Subcutaneous abdominal adipose tissue (tissue), 5 donors: ENCODE data around the gene THBS2.

Experiments
- H3K27ac ChIP-seq: one replicate; pipeline ENCODE4 v1.7.0; 2013; ENCODE audit warnings: low read depth, mild to moderate bottlenecking, inconsistent platforms, low read length, moderate library complexity
- H3K27me3 ChIP-seq, 5 donors: one replicate each; pipeline ENCODE4 v1.7.0; 2013; ENCODE audit warnings: low read length in 5 of 5, inconsistent platforms in 1 of 5; ENCODE audit not compliant: control insufficient read depth in 5 of 5, insufficient read depth in 4 of 5
- H3K36me3 ChIP-seq, 5 donors: one replicate each; pipeline ENCODE4 v1.7.0; 2013; ENCODE audit warnings: low read length in 5 of 5; ENCODE audit not compliant: control insufficient read depth in 5 of 5, insufficient read depth in 5 of 5
- H3K4me1 ChIP-seq, 5 donors: one replicate each; pipeline ENCODE4 v1.7.0; 2013; ENCODE audit warnings: low read length in 5 of 5, mild to moderate bottlenecking in 3 of 5, moderate library complexity in 1 of 5; ENCODE audit not compliant: control insufficient read depth in 5 of 5, insufficient read depth in 5 of 5
- H3K4me3 ChIP-seq, 5 donors: one replicate each; pipeline ENCODE4 v1.7.0; 2013; ENCODE audit warnings: low read length in 5 of 5, low read depth in 1 of 5
- H3K9ac ChIP-seq, 5 donors: one replicate each; pipeline ENCODE4 v1.7.0; 2013; ENCODE audit warnings: low read length in 5 of 5, mild to moderate bottlenecking in 4 of 5, moderate library complexity in 3 of 5
- H3K9me3 ChIP-seq, 5 donors: one replicate each; pipeline ENCODE4 v1.7.0; 2013; ENCODE audit warnings: low read length in 5 of 5; ENCODE audit not compliant: control insufficient read depth in 5 of 5
- donor health status: healthy.
- donor health status: healthy.
- donor health status: healthy.
- donor health status: healthy.
- donor health status: healthy.

Gene THBS2

GRCh38 chr6:169251822-169252504 is 1.7 kb downstream of the THBS2 start:
- H3K4me3 ChIP-seq: peak overlapping the region; percentile 29 to 66 (median 55)
- H3K27ac ChIP-seq: peak overlapping the region; percentile 52
- peaks cover 0 to 3% (median 0%) of the 10 kb centered on the region in 5 donors for H3K9me3 ChIP-seq
- no peak overlapping the region for H3K9ac ChIP-seq
- peaks cover 0 to 17% (median 12%) of the 10 kb centered on the region in 5 donors for H3K36me3 ChIP-seq
- H3K4me1 ChIP-seq: peaks cover 0 to 17% (median 15%) of the 10 kb centered on the region in 5 donors
- H3K27me3 ChIP-seq: peaks cover 19 to 51% (median 32%) of the 10 kb centered on the region in 5 donors

GRCh38 chr6:169251371-169251802 is 2.3 kb downstream of the THBS2 start:
- Histone ChIP-seq H3K27ac (peak overlapping the region; percentile 52), H3K27me3 (peaks cover 19 to 51% (median 32%) of the 10 kb centered on the region in 5 donors), H3K4me3 (peak overlapping the region in 4 of 5 donors; percentile 43 to 55 (median 50)), H3K9ac (no peak overlapping the region), H3K4me1 (peaks cover 0 to 17% (median 15%) of the 10 kb centered on the region in 5 donors), H3K36me3 (peaks cover 0 to 17% (median 12%) of the 10 kb centered on the region in 5 donors), H3K9me3 (peaks cover 0 to 3% (median 0%) of the 10 kb centered on the region in 5 donors)

GRCh38 chr6:169250660-169251059 is 3.0 kb downstream of the THBS2 start:
- Histone ChIP-seq H3K9me3 (peaks cover 0 to 3% (median 0%) of the 10 kb centered on the region in 5 donors), H3K27ac (no peak overlapping the region), H3K9ac (no peak overlapping the region), H3K36me3 (peaks cover 0 to 17% (median 12%) of the 10 kb centered on the region in 5 donors), H3K4me3 (no peak overlapping the region), H3K27me3 (peaks cover 19 to 51% (median 32%) of the 10 kb centered on the region in 5 donors), H3K4me1 (peaks cover 0 to 17% (median 15%) of the 10 kb centered on the region in 5 donors)

GRCh38 chr6:169249057-169249456 is 4.6 kb downstream of the THBS2 start:
- Histone ChIP-seq H3K27ac (no peak overlapping the region), H3K36me3 (peaks cover 0 to 23% (median 14%) of the 10 kb centered on the region in 5 donors), H3K9ac (no peak overlapping the region)

GRCh38 chr6:169248521-169248971 is 5.1 kb downstream of the THBS2 start:
- Histone ChIP-seq H3K36me3 (peaks cover 0 to 23% (median 14%) of the 10 kb centered on the region in 5 donors), H3K27ac (no peak overlapping the region), H3K9me3 (peaks cover 0 to 3% (median 0%) of the 10 kb centered on the region in 5 donors), H3K27me3 (peaks cover 15 to 34% (median 18%) of the 10 kb centered on the region in 5 donors), H3K9ac (no peak overlapping the region), H3K4me1 (peaks cover 0 to 6% (median 4%) of the 10 kb centered on the region in 5 donors), H3K4me3 (no peak overlapping the region)

More at GRCh38 chr6:169249057-169249456, 4.6 kb downstream of the THBS2 start:
- H3K9me3 ChIP-seq: peaks cover 0 to 3% (median 0%) of the 10 kb centered on the region in 5 donors
- peaks cover 15 to 40% (median 23%) of the 10 kb centered on the region in 5 donors for H3K27me3 ChIP-seq
- no peak overlapping the region for H3K4me3 ChIP-seq
- peaks cover 0 to 11% (median 9%) of the 10 kb centered on the region in 5 donors for H3K4me1 ChIP-seq

GRCh38 chr6:169247991-169248390 is 5.7 kb downstream of the THBS2 start:
- Histone ChIP-seq H3K9me3 (peaks cover 0 to 3% (median 0%) of the 10 kb centered on the region in 5 donors), H3K4me3 (no peak overlapping the region), H3K9ac (no peak overlapping the region), H3K36me3 (peaks cover 0 to 23% (median 14%) of the 10 kb centered on the region in 5 donors), H3K27me3 (peaks cover 12 to 31% (median 17%) of the 10 kb centered on the region in 5 donors), H3K4me1 (peaks cover 0 to 1% (median 0%) of the 10 kb centered on the region in 5 donors), H3K27ac (no peak overlapping the region)

GRCh38 chr6:169247419-169247818 is 6.2 kb downstream of the THBS2 start:
- Histone ChIP-seq H3K36me3 (peaks cover 0 to 23% (median 14%) of the 10 kb centered on the region in 5 donors), H3K9me3 (peaks cover 0 to 3% (median 0%) of the 10 kb centered on the region in 5 donors), H3K27ac (no peak overlapping the region), H3K9ac (no peak overlapping the region), H3K27me3 (peaks cover 6 to 30% (median 14%) of the 10 kb centered on the region in 5 donors), H3K4me3 (no peak overlapping the region), H3K4me1 (peaks cover 0 to 6% (median 0%) of the 10 kb centered on the region in 5 donors)

- H3K36me3 ChIP-seq: peaks cover 0 to 28% (median 20%) of the 10 kb centered on the region in 5 donors
- no peak overlapping the region for H3K9ac ChIP-seq
- no peak overlapping the region for H3K27ac ChIP-seq
- peaks cover 0 to 3% (median 0%) of the 10 kb centered on the region in 5 donors for H3K9me3 ChIP-seq
- peaks cover 0 to 12% (median 0%) of the 10 kb centered on the region in 5 donors for H3K4me1 ChIP-seq
- no peak overlapping the region for H3K4me3 ChIP-seq
- H3K27me3 ChIP-seq: peaks cover 0 to 27% (median 7%) of the 10 kb centered on the region in 5 donors
Observed at GRCh38 chr6:169246445-169246844, 7.2 kb downstream of the THBS2 start.

- H3K9me3 ChIP-seq: peaks cover 0 to 3% (median 0%) of the 10 kb centered on the region in 5 donors
- peaks cover 0 to 17% (median 4%) of the 10 kb centered on the region in 5 donors for H3K27me3 ChIP-seq
- H3K9ac ChIP-seq: no peak overlapping the region
- H3K4me1 ChIP-seq: peaks cover 0 to 12% (median 0%) of the 10 kb centered on the region in 5 donors
- peaks cover 0 to 28% (median 21%) of the 10 kb centered on the region in 5 donors for H3K36me3 ChIP-seq
- H3K27ac ChIP-seq: no peak overlapping the region
- H3K4me3 ChIP-seq: no peak overlapping the region
Observed at GRCh38 chr6:169244684-169245383, 8.8 kb downstream of the THBS2 start.
